Left lung (tissue), 10 donors: ENCODE data around the gene ALDH1B1. TPM values are rescaled to one million over a fixed set of nuclear protein-coding genes. Genes with fewer than 3 reads are reported as not detected.

Experiments used
- ATAC-seq: fragments of 200-7000 bp; cut with Tn5 transposase; one replicate; pipeline ENCODE4 v1.9.1; 2020; ENCODE audit warnings: moderate library complexity
- DNase-seq, 4 donors: peaks; one replicate each; pipeline ENCODE4 v3.0.0-alpha.2; 2013 to 2020
- H3K27ac ChIP-seq, 2 donors: fragments of 200-600 bp; sonication (generic) in 1 of 2; one replicate each; pipeline versions ENCODE4 v1.5.0 to v1.8.0; 2020 to 2021
- H3K27me3 ChIP-seq, 2 donors: fragments of 200-600 bp; sonication (generic) in 1 of 2; one replicate each; pipeline versions ENCODE4 v1.5.0 to v1.8.0; 2020 to 2021
- H3K36me3 ChIP-seq, 2 donors: fragments of 200-600 bp; sonication (generic) in 1 of 2; one replicate each; pipeline versions ENCODE4 v1.5.0 to v1.8.0; 2020 to 2021
- H3K4me1 ChIP-seq, 2 donors: fragments of 200-600 bp; one replicate each; pipeline ENCODE4 v1.8.0; 2021
- H3K4me3 ChIP-seq, 2 donors: fragments of 200-600 bp; sonication (generic) in 1 of 2; one replicate each; pipeline versions ENCODE4 v1.5.0 to v1.8.0; 2020 to 2021; ENCODE audit warnings: mild to moderate bottlenecking in 1 of 2
- H3K9me3 ChIP-seq, 2 donors: fragments of 200-600 bp; sonication (generic) in 1 of 2; one replicate each; pipeline versions ENCODE4 v1.5.0 to v1.8.0; 2020 to 2021
- CTCF ChIP-seq, 2 donors: fragments of 200-600 bp; sonication (generic) in 1 of 2; IDR thresholded peaks; one replicate each; pipeline versions ENCODE4 v1.5.0 to v1.8.0; 2021; ENCODE audit warnings: antibody characterized with exemption in 2 of 2
- intact Hi-C, 2 donors: fragments of 100-400 bp; cut with DNase I; formaldehyde crosslinking; loops; one replicate each; pipeline versions ENCODE4 v1.11.2 to v1.14.2; 2022
- polyA plus RNA-seq, 6 donors: library from polyadenylated mRNA; unstranded; fragments of 120-200 nt; gene quantifications; one replicate each; pipeline ENCODE4 v1.2.1, GENCODE V29; 2013; ENCODE audit not compliant: insufficient read length in 6 of 6
- total RNA-seq, 2 donors: library from RNA; stranded (reverse); fragmentation: NEBNext Ultra II Directional; extraction: Animal tissue kit (Norgen Biotek cat#: 25700); gene quantifications; one replicate each; pipeline ENCODE4 v1.2.1, GENCODE V29; 2021
- donor health status: DM: no; HTN: yes; CAD: no.
- donor health status: DM: no; HTN: no; CAD: no.

The ALDH1B1 gene
- total and polyA plus RNA-seq, 8 donors = 15.5 to 27.1 (median 18.9) TPM

- no peak for DNase-seq
- H3K27ac ChIP-seq = no peak overlapping the region
- no peak overlapping the region for H3K4me3 ChIP-seq
- no peak for ATAC-seq
- H3K36me3 ChIP-seq = no peaks in the 10 kb centered on the region
- H3K27me3 ChIP-seq = peaks cover 0 to 13% of the 10 kb centered on the region in 2 donors
- H3K4me1 ChIP-seq = peaks cover 0 to 5% of the 10 kb centered on the region in 2 donors
- TF ChIP-seq CTCF (IDR thresholded peaks at IDR 0.05) = no peak
- H3K9me3 ChIP-seq = no peaks in the 10 kb centered on the region
- intact Hi-C loops = no loop called here
Observed at GRCh38 chr9:38434853-38435252, 42.4 kb downstream of the ALDH1B1 start.

DNA sequence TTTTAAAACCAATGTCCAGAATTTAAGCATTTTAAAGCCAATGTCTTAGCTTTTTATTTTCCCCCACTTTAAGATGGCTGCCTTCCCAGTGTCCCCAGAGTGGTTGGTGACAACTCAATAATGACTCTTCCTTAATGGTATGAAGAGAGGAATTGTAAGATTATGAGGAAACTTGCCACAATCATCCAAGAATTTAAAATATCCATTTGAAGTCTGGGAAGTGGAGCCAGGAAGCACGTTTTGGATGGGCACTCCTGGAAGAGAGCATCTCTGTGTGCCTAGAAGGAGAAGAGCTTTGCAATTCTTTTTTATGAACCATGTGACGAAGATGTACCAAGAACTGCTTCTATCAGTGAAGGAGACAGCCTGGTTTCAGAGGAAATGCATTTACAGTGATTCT, 43.0 kb downstream of the ALDH1B1 start:
- no peak for TF ChIP-seq CTCF (IDR thresholded peaks at IDR 0.05)
- no peak overlapping the region for H3K27ac ChIP-seq
- ATAC-seq = no peak

GRCh38 chr9:38436708-38437107, 44.2 kb downstream of the ALDH1B1 start:
- Histone ChIP-seq H3K9me3 (no peaks in the 10 kb centered on the region), H3K27me3 (peaks cover 0 to 13% of the 10 kb centered on the region in 2 donors), H3K4me1 (peaks cover 0 to 5% of the 10 kb centered on the region in 2 donors), H3K27ac (no peak overlapping the region), H3K36me3 (no peaks in the 10 kb centered on the region), H3K4me3 (no peak overlapping the region)
- no peak for DNase-seq
- no peak for TF ChIP-seq CTCF (IDR thresholded peaks at IDR 0.05)
- ATAC-seq = no peak
- intact Hi-C loops = no loop called here

More for the DNA sequence above, 43.0 kb downstream of the ALDH1B1 start:
- Histone ChIP-seq H3K27me3 (peaks cover 0 to 13% of the 10 kb centered on the region in 2 donors), H3K4me3 (no peak overlapping the region), H3K36me3 (no peaks in the 10 kb centered on the region), H3K4me1 (peaks cover 0 to 5% of the 10 kb centered on the region in 2 donors), H3K9me3 (no peaks in the 10 kb centered on the region)
- intact Hi-C loops = no loop called here
- no peak for DNase-seq

DNA sequence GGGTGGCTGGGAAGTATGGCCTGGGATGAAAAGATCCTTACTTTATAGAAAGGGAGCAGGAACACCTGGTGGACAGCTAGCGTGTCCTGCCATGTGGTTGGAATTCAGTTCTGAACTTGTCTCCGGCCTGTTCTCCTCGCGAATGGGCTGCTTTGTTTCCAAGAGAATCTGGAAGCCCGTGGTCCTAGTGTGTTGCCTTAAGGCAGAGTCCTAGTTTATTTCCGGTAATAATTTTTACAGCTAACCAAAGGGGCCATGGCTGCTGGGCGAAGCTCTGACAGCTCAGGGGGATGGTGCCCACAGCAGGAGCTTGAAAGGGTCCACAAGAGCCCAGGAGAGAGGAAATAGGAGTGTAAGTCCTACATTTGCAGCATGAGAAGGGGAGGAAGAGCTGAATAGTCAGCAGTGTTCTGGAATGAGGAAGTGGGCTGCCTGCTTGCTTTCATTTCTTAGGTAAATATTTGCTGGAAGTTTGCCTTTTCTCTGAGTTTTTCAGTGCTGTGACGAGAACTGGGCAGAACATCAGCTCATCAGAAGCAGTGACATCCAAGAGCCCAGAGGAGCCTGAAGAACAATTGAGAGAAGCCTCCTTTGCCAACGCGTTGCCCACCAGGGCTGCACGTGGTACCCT, 44.8 kb downstream of the ALDH1B1 start:
- DNase-seq (peak in 1 of 4 donors; percentile 55), ATAC-seq (peak; percentile 84)
- Histone ChIP-seq H3K4me1 (peaks cover 0 to 5% of the 10 kb centered on the region in 2 donors), H3K27me3 (peaks cover 0 to 9% of the 10 kb centered on the region in 2 donors), H3K9me3 (no peaks in the 10 kb centered on the region), H3K36me3 (no peaks in the 10 kb centered on the region), H3K4me3 (no peak overlapping the region), H3K27ac (peak overlapping the region; percentile 19 to 53)
- intact Hi-C loops = no loop called here
- no peak for TF ChIP-seq CTCF (IDR thresholded peaks at IDR 0.05)

DNA sequence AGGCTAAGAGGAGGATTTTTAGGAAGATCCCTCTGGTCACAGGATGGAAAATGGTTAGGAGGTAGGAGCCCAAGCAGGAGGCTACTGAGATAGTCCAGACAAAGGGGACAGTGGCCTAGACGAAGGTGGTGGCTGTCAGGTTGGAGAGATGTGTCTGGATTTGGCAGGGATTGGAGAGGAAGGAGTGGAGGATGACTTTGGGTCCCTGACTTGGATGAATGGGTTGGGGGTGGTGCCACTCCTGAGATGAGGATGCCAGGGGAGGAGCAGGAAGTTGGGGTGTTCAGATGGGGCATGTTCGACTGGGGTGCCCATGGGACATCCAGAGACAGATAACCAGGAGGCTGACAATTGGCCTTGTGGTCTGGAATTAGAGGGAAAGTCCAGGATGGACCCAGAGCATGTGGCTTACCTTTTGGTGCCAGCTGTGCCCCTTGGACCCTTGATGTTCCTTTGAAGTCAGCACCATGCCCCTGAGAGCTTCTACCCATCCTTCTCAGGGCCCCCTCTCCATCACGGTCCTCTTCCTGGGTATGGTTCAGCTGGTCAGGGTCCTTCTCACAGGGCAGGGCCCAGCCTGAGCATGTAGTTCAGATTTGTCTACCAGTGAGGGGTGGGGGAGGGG, 46.9 kb downstream of the ALDH1B1 start:
- no peaks in the 10 kb centered on the region for H3K36me3 ChIP-seq
- peaks cover 0 to 6% of the 10 kb centered on the region in 2 donors for H3K27me3 ChIP-seq
- intact Hi-C loops = no loop called here

More for the DNA sequence above, 46.9 kb downstream of the ALDH1B1 start:
- no peak for TF ChIP-seq CTCF (IDR thresholded peaks at IDR 0.05)
- ATAC-seq (no peak), DNase-seq (no peak)
- H3K27ac ChIP-seq = no peak overlapping the region
- H3K4me1 ChIP-seq = peaks cover 0 to 5% of the 10 kb centered on the region in 2 donors
- H3K9me3 ChIP-seq = no peaks in the 10 kb centered on the region
- H3K4me3 ChIP-seq = no peak overlapping the region
